ENCODE results near the gene IRF2BPL.

Gene IRF2BPL

DNA sequence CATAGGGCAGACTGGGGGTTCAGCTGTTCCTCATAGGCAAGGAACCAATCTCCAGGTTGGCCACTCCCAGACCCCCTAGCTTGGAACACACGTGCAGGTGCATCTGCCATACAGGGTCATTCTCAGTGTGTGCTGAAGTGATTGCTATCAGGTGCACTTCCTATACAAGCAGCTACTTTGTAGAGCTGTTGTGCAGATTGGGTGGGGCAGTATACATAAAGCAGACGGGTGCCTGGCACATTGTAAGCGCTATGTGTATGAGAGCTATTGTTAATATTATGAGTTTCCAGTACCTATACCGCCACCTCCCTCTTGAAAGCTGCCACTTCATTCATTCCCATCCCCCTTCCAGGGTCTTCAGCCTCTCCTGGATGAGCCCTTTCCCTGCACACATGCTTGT lies 17.3 kb downstream of the IRF2BPL start:
- no peak for DNase-seq (ENCODE audit: low read depth in 3 of 3)

DNA sequence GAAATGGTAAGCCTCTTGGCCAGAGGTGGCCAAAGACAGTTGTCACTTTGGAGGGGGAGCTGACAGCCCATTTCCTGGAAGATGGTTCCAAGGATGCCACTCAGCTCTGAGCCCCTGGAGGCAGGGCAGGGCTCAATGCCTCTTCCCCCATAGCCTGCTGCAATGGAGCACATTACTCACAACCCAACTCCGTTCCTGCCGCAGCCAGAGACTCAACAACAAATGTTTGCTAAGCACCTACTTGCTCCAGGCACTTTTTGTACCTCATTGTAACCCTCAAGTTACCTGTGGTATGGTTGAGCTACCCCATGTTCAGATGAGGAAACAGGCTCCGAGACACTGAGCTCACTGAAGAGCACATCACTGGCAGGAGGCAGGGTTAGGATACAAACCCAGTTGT lies 19.5 kb downstream of the IRF2BPL start:
- no peak for DNase-seq (ENCODE audit: low read depth in 3 of 3)

DNA sequence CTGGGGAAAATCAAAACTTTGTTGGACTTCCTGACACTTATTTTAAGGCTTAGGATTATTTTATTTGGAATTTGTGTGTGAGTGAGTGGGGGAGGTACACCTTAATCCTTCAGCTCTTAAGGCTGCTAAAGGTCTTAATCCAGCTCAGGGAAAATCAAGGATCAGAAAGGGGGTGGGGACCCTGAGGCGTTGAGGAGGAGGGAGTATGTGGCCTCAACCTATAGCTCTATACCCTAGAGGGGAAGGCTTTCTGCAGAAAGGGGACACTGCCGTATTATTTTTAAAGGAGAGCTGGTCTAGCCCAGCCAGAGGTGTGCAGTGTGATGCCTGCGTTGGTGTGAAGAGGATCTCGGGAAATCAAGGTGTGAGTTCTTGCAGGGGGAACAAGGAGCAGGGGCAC lies 20.0 kb downstream of the IRF2BPL start:
- no peak for DNase-seq (ENCODE audit: low read depth in 3 of 3)

DNA sequence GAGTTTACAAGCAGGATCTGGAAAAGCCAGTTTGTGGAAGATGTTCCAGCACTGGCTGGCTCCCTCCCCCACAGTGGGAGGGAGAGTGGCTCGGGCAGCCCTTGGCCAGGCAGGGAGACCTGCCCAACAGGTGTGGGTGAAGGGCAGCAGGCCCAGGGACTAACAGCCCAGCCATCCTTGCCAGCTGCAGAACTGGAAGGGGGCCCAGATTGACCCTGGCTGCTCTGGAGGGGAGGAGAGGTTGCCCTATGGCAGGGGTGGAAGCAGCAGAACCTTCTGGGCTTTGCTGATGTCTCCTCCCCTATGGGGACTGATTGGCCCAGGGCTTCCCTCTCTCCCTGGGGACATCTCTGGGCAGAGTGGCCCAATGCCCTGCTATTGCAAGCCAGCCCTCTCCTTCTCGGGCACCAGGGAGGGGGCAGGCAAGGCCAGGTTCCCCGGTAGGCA lies 20.5 kb downstream of the IRF2BPL start:
- no peak for DNase-seq (ENCODE audit: low read depth in 3 of 3)

DNA sequence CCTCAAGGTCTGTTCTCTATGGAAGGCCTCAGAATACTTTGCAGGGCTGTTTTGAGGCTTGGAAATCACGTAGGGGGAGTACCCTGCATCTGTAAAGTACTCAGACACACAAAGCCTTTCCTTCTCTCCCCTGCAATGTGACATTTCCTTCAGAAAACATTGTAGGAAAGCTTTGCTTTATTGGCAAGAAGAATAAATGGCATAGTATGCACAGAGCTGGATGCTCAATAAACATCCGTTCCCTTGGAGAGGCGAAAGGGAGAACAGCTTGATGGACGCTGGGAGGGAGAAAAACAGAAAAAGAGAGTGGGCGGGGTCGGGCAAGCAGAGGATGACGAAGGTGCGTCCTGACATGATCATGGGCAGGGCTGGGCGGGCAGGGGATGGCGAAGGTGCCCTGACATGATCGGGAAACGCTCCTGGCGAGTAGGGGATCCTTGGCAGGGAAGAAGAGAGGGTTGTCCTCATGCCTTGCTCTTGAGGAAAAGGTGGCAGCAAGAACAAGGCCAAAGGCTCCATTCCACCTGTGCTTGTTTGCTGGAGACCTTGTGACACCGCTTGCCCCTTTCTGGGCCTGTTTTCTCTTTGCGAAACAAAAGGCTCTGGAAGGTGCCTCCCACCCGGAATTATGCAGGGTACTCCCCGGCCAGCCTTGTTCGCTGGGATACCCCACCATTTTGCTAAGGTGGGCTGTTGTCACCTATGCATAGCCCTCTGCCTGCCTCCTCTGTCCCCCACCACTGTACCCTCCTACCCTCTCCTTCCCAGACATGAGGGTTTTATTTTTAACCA lies 21.1 kb downstream of the IRF2BPL start:
- no peak for DNase-seq (ENCODE audit: low read depth in 3 of 3)

DNA sequence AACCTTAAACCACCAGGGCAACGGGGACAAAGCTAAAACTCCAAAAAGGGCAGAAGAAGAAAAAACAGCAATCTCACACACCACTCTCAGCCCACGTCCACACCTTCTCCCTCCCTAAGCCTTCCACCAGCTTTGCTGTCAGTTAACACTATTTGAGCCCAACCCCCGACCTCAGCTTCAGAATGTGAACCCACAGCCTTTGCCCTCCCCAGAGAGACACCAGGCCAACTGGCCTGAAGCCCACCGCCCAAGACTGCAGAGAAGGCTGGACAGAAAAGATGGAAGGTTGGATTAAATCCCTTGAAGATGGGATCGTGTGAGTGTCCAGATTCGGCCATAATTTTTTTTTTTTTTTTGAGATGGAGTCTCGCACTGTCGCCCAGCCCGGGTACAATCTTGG lies 22.4 kb downstream of the IRF2BPL start:
- DNase-seq (ENCODE audit: low read depth in 3 of 3), result no peak

DNA sequence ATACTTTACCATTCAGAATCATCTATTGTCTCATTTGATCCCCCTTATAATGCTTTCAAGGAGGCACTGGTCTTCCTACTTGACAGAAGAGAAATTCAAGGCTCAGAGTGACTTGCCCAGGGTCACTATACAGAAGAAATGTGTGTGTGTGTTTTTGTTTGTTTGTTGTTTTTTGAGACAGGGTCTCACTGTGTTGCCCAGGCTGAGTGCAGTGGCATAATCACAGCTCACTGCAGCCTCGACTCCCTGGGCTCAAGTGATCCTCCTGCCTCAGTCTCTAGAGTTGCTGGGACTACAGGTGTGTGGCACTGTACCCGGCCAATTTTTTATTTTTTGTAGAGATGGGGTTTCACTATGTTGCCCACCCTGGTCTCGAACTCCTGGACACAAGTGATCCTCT lies 22.9 kb downstream of the IRF2BPL start:
- no peak for DNase-seq (ENCODE audit: low read depth in 3 of 3)

DNA sequence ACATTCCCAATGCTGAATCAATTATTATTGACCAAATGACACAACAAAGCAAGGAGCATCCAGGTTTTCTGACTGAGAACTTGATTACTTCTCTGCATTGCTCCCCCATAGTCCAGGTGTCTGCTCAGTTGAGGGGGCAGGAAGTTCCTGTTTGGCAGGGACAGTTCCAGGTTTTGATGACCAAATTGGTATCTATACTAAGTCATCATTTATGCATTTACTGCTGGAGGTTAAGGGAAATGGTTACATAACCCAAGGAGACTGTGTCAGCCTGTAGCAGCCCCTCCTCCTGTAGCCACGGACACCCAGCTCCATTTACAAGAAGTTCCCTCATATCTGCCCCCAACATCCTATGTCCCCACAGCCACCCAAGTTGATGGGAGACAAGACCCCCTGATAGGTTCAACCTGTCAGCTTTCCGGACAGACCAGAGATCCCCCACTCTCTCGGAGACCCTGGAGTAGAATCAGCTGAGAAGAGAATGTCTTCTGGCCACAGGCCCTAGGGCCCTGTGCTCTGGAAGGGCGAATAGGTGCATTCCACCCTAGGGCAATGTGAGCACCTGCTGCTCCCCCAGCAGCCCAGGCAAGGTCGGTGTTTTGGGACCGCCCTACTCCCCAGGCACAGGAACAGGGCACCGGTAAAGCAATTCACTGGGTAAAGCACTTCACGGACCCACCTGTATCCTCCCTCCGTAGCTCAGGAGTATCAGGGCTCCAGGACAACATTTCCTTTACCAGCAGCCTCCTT lies 23.6 kb downstream of the IRF2BPL start:
- DNase-seq (ENCODE audit: low read depth in 3 of 3), result no peak

DNA sequence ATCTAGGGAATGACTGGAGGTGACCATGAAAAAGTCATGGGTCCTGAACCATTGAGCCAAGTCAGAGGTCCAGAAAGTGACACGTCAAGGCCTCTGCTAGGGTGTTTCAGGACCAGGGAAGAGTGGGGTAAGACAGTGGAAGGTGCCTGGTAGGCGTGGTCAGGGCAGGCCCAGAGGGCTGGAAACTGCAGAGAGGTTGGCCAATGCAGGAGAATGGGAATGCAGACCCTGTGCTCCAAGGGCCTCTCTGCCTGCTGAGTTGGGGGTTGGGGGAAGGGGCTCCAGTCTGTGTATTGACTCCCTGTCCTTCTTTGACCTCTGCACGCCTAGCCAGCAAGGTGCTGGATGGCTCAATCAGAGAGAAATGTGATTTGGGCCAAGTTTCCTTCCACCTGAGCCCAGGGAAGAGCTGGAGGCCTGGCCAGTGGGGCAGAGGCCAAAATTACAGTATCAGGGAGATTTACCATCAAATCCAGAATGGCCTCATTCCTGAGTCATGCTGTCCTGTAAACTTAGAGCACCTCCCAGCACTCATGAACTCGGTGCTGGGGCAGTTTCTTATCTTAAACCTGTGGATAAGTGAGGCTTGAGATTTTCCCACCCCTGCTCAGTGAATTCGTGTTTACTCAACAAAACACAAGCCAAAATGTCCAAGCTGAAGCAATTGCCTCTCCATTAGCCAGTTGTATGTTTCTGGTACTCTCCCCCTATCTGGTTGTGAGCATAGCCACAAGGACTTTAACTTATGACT lies 24.4 kb downstream of the IRF2BPL start:
- DNase-seq (ENCODE audit: low read depth in 3 of 3), result no peak

DNA sequence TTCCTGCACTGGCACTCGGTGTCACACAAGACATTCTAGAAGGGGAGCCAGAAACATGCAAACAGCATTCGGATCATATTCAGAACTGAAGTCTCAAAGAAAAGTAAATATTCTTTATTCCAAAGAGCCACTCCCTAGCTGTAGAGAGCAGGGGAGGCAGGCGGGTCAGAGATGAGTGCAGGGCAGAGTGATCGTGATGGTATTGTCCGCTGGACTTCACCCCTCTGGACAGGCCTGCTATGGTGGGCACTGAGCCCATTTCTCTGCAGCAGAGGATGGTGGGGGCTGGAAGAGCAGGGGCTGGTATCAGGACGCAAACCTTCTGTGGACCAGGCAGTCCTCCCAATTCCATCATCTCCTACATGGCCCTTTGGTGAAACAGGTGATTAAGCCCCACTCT lies 25.6 kb downstream of the IRF2BPL start:
- DNase-seq (ENCODE audit: low read depth in 3 of 3), result no peak

DNA sequence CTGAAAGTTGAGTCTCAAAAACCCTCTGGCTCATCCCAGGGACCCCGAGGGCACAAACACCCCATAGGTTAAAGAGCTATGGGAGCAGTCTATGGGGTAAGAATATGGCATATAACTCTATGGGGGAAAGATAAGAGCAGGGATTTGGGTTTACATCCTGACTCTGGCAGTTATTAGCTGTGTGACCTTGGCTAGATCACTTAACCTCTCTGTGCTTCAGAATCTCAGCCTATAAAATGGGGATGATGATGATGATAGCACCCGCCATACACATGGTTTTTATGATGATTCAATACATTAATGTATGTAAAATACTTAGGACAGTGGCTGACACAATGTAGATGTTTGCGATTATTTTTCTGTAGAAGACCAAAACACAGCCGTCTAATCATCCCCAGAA lies 26.2 kb downstream of the IRF2BPL start:
- DNase-seq (ENCODE audit: low read depth in 3 of 3), result no peak

DNA sequence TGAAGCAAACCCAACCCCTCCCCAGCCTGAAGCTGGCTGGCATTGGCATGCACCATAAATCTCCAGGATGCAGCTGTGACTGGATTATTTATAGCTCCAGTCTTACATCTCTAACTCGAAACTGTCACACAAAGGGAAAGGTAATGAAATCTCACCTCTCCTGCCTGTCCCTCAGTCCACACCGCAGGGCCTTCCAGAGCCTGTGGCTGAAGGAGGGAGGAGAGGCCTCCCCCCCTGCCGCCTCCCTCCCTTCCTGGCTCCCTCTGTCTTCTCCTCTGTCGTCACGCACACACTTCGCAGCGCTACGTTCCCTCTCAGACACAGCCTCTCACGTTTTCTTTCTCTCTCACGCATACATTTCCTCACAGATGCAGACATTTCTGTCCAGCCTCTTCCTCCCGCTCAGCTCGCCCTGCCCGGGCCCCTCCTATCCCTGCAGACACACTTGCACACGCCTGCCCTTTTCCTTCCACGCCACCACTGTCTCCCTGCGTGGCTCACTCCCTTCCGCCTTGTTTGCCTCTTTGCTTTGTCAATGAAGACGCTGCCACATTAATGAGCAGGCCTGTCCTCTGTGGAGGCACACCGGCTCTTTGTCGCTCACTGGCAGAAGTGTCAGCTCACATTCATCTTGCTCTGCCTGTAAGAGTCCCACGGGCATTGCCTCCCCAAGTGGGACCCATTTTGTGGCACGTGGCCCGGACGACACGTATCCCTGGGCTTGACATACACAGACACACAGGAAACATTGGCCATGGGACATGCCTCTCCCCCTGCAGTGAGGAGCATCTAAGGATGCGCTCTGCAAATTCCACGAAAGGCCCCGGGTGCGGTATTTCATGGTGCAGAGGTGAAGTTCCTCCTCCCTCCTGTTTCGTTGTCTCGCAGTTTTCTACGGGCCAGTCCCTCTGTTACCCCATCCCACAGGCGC lies 27.9 kb downstream of the IRF2BPL start:
- DNase-seq (ENCODE audit: low read depth in 3 of 3), result no peak

DNA sequence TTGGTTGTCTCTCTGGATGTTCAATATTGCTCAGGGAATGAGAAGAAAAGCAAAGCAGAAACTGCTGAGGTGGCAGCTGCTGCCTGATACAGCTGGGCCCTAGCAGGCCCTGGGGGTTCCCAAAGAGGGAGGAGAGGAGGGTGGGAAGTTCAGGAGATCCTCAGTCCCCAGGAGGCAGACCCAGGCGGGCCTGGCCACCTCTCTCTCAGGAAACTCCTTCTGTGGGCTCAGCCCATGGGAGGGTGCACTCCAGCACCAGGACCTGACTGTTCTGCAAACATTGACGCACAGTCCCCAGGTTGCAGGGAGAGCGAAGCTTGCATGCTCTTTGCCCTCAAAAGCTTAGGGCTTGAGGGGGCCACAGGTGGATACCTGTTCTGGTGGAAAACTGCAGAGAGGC lies 29.6 kb downstream of the IRF2BPL start:
- no peak for DNase-seq (ENCODE audit: low read depth in 3 of 3)

DNA sequence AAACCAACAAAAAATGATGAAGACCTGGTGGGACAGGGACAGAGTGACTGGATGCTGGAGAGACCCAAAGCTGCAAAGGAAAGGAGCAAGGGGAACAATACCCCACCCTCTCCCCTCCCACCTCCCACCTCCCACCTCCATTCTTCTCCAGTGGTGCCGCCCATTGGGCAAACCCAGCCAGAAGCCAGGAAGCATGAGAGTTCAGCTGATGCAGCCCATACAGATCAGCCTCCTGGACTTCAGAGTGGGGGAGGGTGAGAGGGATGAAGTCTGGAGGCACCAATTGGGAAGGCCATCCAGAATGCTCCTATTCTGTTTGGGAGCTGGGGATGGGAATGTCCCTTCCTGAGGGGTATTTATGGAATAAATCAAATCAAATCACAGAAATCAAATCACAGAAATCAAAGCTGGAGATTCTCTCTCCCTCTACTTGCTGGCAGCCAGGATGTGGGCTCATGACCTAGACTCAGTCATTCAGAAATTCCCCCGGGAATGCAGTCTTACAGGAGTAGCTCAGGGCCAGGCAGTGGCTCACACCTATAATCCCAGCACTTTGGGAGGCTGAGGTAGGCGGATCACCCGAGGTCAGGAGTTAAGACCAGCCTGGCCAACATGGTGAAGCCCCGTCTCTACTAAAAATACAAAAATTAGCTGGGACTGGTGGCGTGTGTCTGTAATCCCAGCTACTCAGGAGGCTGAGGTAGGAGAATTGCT lies 31.1 kb downstream of the IRF2BPL start:
- no peak for DNase-seq (ENCODE audit: low read depth in 3 of 3)

DNA sequence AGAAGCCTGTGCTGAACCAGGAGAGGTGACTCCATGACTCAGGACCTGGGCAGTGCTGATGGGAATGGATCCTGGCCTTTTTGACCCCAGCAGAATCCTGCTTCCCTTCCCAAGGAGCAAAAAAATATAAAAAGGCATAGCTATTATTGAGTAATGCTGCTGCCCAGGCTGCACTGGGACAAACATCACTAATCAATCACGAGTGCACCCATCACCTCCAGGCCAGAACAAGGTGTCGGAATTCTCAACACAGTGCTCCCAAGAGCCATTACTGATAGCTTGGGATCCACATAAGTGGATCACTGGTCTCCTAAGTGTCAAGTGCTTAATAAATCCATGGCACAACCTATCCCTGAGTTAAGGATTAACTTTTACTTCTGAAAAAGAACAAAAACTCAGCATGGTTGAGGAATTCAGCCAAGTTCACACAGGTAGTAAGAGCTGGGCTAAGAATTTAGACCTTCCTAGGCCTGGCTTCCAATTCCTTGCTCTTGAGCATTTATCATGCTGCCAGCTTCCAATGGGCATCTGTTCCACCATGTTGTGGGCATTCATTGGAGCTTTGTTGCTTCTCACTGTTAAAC lies 31.9 kb downstream of the IRF2BPL start:
- no peak for DNase-seq (ENCODE audit: low read depth in 3 of 3)

DNA sequence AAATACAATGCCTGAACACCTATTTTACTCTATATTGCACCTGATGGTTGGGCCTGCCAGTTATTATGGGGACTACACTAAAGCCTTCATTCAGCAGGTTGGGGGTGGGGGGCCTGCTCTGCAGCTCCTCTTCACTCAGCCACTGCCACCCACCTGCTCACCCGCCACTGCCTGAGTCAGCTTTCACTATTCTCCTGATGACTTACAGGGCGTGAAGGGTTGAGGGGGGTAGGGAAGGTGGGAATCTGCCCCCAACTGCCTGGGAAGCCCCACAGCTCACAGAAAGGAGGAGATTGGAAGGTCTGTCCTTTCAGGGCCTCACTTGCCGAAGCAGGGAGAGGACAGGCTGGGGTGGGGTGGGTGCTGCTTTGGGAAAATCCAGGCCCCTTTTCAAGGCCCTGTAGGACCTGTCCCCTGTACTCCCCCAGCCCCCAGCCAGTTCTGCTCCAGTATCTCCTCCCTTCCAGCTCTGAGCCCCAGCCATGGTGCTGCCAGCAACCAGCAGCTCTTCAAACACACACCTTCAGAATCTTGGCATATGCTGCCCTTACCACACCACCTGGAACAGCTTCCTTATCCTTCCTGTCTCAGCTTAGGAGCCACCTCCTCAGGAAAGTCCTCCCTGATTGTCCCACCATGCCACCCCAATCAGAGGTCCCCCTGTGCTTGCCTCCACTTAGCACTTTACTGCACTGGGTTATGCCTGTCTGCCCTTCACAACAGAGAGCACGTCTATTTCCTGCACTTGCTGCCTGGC lies 33.1 kb downstream of the IRF2BPL start:
- DNase-seq (ENCODE audit: low read depth in 3 of 3), result peak in 2 of 3 donors; percentile 14 to 32

DNA sequence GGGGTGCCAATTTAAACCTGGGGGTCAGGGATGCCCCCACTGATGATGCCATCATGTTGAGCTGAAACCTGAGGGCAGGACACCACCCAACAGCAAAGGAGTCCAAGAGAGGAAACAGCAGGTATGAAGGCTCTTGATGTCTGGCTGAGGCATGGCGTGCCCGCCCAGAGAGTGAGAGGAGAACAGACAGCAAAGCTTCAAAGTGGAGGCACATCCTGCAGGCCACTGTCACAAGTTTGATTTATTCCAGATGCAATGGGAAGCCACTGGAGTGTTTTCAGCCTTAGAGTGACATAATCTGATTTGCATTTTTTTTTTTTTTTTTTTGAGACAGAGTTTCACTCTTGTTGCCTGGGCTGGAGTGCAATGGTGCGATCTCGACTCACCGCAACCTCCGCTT lies 34.8 kb downstream of the IRF2BPL start:
- DNase-seq (ENCODE audit: low read depth in 3 of 3), result no peak

DNA sequence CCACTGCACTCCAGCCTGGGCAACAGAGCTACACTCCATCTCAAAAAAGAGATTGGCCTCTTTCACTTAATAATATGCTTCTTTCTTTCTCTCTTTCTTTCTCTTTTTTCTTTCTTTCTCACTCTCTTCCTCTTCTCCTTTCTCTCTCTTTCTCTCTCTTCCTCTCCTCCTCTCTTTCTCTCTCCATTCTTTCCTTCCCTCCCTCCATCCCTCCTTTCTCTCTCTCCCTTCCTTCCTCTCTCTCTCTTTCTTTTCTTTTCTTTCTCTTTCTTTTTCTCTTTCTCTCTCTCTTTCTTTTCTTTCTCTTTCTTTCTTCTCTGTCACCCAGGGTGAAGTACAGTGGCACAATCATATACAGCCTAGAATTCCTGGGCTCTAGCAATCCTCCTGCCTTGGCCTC lies 38.4 kb downstream of the IRF2BPL start:
- DNase-seq (ENCODE audit: low read depth in 3 of 3), result no peak

DNA sequence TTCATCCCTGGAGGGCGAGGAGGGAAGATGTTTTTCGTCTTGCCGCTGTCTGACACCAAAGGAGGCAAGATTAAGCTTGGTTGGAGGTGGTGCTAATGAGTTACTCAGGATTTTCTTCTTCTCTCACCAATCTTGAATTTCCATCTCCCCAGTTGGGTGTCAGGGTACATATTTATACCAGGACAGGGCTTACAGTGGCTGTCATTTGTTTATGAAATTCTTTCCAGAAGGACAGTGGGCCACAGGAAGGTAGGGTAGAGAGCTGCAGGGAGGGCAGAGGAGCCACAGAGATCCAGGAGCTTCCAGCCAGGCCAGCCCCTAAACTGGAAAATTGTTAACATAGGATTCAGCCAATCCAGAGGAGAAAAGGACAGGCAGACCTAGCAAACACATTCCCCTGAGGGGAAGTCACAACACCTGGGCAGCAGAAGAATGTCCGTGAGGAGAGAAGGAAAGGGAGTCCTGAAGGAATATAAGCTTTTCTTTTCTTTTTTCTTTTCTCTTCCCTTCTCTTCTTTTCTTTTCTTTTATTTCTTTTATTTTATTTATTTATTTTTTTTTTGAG lies 40.5 kb downstream of the IRF2BPL start:
- no peak for DNase-seq (ENCODE audit: low read depth in 3 of 3)

DNA sequence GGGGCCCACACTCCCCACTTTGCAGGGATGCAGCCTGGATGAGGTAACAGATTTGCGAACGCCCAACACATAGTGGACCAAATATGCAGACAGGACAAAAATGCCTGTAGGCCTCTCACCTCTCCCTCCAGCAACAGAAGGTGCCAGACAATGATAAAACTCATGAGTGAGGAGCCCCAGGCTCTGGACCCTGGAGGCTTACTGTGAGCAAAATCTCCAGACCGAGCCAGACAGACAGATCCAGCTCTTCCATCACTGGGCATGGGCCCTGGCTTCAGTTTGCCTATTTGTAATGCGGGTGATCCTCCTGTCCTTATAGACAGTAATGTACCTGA lies 42.3 kb downstream of the IRF2BPL start:
- DNase-seq (ENCODE audit: low read depth in 3 of 3), result no peak
